WTC11 (cell line): ENCODE measurements around the gene RIMKLB. TPM values are rescaled to one million over a fixed set of nuclear protein-coding genes. Genes with fewer than 3 reads are reported as not detected.

Source experiments
- ATAC-seq: fragments of 200-7000 bp; cut with Tn5 transposase; 2 replicates; pipeline ENCODE4 v1.10.0; 2021; ENCODE audit warnings: mild to moderate bottlenecking, moderate library complexity
- CTCF ChIA-PET: fragments of 300-600 bp; sonication (Branson Sonifier 250); formaldehyde crosslinking; loops from one replicate; lab custom pipeline; 2021; ENCODE audit warnings: antibody characterized with exemption; lab: Charles Lee
- POLR2A ChIA-PET: fragments of 350-600 bp; sonication (Branson Sonifier 250); formaldehyde crosslinking; loops from one replicate; lab custom pipeline; 2021; ENCODE audit warnings: antibody characterized with exemption; lab: Charles Lee
- DNase-seq: peaks from one replicate; pipeline ENCODE4 v3.0.0; 2021; ENCODE audit warnings: low spot score
- H3K27ac Mint-ChIP-seq: 2 replicates; pipeline ENCODE4 v1.8.0; 2021; ENCODE audit warnings: mixed read lengths
- H3K27me3 Mint-ChIP-seq: 2 replicates; pipeline ENCODE4 v1.8.0; 2021; ENCODE audit warnings: low read depth, mild to moderate bottlenecking, moderate library complexity, mixed read lengths
- H3K36me3 Mint-ChIP-seq: 2 replicates; pipeline ENCODE4 v1.8.0; 2021; ENCODE audit warnings: mixed read lengths
- H3K4me1 Mint-ChIP-seq: 2 replicates; pipeline ENCODE4 v1.8.0; 2022; ENCODE audit warnings: mixed read lengths
- H3K4me3 Mint-ChIP-seq: 2 replicates; pipeline ENCODE4 v1.8.0; 2021; ENCODE audit warnings: mild to moderate bottlenecking, moderate library complexity, mixed read lengths
- H3K9me3 Mint-ChIP-seq: 2 replicates; pipeline ENCODE4 v1.8.0; 2021; ENCODE audit warnings: mixed read lengths
- E2F1 ChIP-seq: sonication (generic); formaldehyde crosslinking; IDR thresholded peaks from 2 replicates; pipeline ENCODE4 v1.8.0; 2022; ENCODE audit warnings: mild to moderate bottlenecking, missing genetic modification reagents
- E2F5 ChIP-seq: sonication (generic); formaldehyde crosslinking; IDR thresholded peaks from 2 replicates; pipeline ENCODE4 v1.8.1; 2022; ENCODE audit warnings: mild to moderate bottlenecking, moderate library complexity, missing genetic modification reagents
- ETV6 ChIP-seq: sonication (generic); formaldehyde crosslinking; IDR thresholded peaks from 2 replicates; pipeline ENCODE4 v1.8.1; 2022; ENCODE audit warnings: mild to moderate bottlenecking, missing genetic modification reagents
- FOXJ3 ChIP-seq: sonication (generic); formaldehyde crosslinking; IDR thresholded peaks from 2 replicates; pipeline ENCODE4 v1.9.0; 2021; ENCODE audit warnings: missing genetic modification reagents, mild to moderate bottlenecking, borderline replicate concordance
- GTF2I ChIP-seq: fragments of 250-450 bp; sonication (Bioruptor Pico); conservative IDR thresholded peaks from 2 replicates; pipeline ENCODE4 v1.4.0; 2021; ENCODE audit warnings: mild to moderate bottlenecking
- MYBL2 ChIP-seq: sonication (generic); formaldehyde crosslinking; IDR thresholded peaks from 2 replicates; pipeline ENCODE4 v1.8.1; 2023; ENCODE audit warnings: mild to moderate bottlenecking, moderate library complexity, missing genetic modification reagents
- NFATC4 ChIP-seq: fragments of 250-450 bp; sonication (Bioruptor Pico); IDR thresholded peaks from 2 replicates; pipeline ENCODE4 v1.9.0; 2021; ENCODE audit warnings: mild to moderate bottlenecking
- NFYB ChIP-seq: sonication (generic); formaldehyde crosslinking; conservative IDR thresholded peaks from 2 replicates; pipeline ENCODE4 v1.8.0; 2022; ENCODE audit warnings: low read depth, missing genetic modification reagents
- NR1H2 ChIP-seq: sonication (generic); formaldehyde crosslinking; IDR thresholded peaks from 2 replicates; pipeline ENCODE4 v1.9.0; 2021; ENCODE audit warnings: mild to moderate bottlenecking, moderate library complexity, missing genetic modification reagents
- USF1 ChIP-seq: sonication (generic); formaldehyde crosslinking; IDR thresholded peaks from 2 replicates; pipeline ENCODE4 v1.8.0; 2022; ENCODE audit warnings: mild to moderate bottlenecking, missing genetic modification reagents
- ZNF219 ChIP-seq: sonication (generic); formaldehyde crosslinking; IDR thresholded peaks from 2 replicates; pipeline ENCODE4 v1.8.0; 2023; ENCODE audit warnings: missing genetic modification reagents, mild to moderate bottlenecking, borderline replicate concordance
- ZNF425 ChIP-seq: fragments of 250-450 bp; sonication (Bioruptor Pico); conservative IDR thresholded peaks from 2 replicates; pipeline ENCODE4 v1.9.0; 2021; ENCODE audit warnings: mild to moderate bottlenecking
- total RNA-seq: library from RNA; stranded (reverse); gene quantifications from 3 replicates; pipeline ENCODE4 v1.2.3, GENCODE V29; 2021
- TF ChIP-seq, protein P1 (sequence below): sonication (generic); formaldehyde crosslinking; IDR thresholded peaks from 2 replicates; pipeline ENCODE4 v1.8.1; 2022; ENCODE audit warnings: missing genetic modification reagents, borderline replicate concordance
- TF ChIP-seq, protein P2 (sequence below): sonication (generic); formaldehyde crosslinking; IDR thresholded peaks from 2 replicates; pipeline ENCODE4 v1.8.0; 2023; ENCODE audit warnings: missing genetic modification reagents, mild to moderate bottlenecking, borderline replicate concordance
- TF ChIP-seq, protein P3 (sequence below): fragments of 250-450 bp; sonication (Bioruptor Pico); IDR thresholded peaks from 2 replicates; pipeline ENCODE4 v1.8.0; 2021; ENCODE audit warnings: mild to moderate bottlenecking
- TF ChIP-seq, protein P4 (sequence below): sonication (generic); formaldehyde crosslinking; IDR thresholded peaks from 2 replicates; pipeline ENCODE4 v1.8.1; 2023; ENCODE audit warnings: mild to moderate bottlenecking, missing genetic modification reagents, borderline replicate concordance

RIMKLB gene
- total RNA-seq, 1 experiment from 2014 or later: 106 TPM

DNA sequence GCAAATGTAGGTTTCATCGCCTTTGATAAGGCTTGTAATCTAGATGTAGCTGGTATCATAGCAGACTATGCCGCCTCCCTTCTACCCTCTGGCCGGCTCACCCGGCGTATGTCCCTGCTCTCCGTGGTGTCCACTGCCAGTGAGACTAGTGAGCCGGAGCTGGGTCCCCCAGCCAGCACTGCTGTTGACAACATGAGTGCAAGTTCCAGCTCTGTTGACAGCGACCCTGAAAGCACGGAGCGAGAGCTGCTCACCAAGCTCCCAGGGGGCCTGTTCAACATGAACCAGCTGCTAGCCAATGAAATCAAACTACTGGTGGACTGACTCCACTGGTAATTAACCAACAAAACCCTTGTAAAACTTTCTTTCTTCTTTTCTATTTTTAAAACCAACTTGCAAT is 75.7 kb downstream of the RIMKLB start:
- Mint-ChIP-seq H3K27ac (peak overlapping the region; percentile 14), H3K9me3 (no peaks in the 10 kb centered on the region), H3K27me3 (no peaks in the 10 kb centered on the region), H3K36me3 (peaks cover 24% of the 10 kb centered on the region), H3K4me1 (peaks cover 43% of the 10 kb centered on the region), H3K4me3 (no peak overlapping the region)
- TF ChIP-seq ZNF219 (CRISPR knock-in tag) (no peak), MYBL2 (no peak), NFYB (CRISPR knock-in tag) (no peak), GTF2I (CRISPR knock-in tag) (no peak), USF1 (no peak), ETV6 (CRISPR knock-in tag) (no peak), ZNF425 (CRISPR knock-in tag) (no peak), NR1H2 (no peak)
- TF ChIP-seq, protein P1, sequence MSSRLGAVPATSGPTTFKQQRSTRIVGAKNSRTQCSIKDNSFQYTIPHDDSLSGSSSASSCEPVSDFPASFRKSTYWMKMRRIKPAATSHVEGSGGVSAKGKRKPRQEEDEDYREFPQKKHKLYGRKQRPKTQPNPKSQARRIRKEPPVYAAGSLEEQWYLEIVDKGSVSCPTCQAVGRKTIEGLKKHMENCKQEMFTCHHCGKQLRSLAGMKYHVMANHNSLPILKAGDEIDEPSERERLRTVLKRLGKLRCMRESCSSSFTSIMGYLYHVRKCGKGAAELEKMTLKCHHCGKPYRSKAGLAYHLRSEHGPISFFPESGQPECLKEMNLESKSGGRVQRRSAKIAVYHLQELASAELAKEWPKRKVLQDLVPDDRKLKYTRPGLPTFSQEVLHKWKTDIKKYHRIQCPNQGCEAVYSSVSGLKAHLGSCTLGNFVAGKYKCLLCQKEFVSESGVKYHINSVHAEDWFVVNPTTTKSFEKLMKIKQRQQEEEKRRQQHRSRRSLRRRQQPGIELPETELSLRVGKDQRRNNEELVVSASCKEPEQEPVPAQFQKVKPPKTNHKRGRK (CRISPR knock-in tag): no peak
- TF ChIP-seq, protein P2, sequence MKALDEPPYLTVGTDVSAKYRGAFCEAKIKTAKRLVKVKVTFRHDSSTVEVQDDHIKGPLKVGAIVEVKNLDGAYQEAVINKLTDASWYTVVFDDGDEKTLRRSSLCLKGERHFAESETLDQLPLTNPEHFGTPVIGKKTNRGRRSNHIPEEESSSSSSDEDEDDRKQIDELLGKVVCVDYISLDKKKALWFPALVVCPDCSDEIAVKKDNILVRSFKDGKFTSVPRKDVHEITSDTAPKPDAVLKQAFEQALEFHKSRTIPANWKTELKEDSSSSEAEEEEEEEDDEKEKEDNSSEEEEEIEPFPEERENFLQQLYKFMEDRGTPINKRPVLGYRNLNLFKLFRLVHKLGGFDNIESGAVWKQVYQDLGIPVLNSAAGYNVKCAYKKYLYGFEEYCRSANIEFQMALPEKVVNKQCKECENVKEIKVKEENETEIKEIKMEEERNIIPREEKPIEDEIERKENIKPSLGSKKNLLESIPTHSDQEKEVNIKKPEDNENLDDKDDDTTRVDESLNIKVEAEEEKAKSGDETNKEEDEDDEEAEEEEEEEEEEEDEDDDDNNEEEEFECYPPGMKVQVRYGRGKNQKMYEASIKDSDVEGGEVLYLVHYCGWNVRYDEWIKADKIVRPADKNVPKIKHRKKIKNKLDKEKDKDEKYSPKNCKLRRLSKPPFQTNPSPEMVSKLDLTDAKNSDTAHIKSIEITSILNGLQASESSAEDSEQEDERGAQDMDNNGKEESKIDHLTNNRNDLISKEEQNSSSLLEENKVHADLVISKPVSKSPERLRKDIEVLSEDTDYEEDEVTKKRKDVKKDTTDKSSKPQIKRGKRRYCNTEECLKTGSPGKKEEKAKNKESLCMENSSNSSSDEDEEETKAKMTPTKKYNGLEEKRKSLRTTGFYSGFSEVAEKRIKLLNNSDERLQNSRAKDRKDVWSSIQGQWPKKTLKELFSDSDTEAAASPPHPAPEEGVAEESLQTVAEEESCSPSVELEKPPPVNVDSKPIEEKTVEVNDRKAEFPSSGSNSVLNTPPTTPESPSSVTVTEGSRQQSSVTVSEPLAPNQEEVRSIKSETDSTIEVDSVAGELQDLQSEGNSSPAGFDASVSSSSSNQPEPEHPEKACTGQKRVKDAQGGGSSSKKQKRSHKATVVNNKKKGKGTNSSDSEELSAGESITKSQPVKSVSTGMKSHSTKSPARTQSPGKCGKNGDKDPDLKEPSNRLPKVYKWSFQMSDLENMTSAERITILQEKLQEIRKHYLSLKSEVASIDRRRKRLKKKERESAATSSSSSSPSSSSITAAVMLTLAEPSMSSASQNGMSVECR: no peak
- TF ChIP-seq, protein P3, sequence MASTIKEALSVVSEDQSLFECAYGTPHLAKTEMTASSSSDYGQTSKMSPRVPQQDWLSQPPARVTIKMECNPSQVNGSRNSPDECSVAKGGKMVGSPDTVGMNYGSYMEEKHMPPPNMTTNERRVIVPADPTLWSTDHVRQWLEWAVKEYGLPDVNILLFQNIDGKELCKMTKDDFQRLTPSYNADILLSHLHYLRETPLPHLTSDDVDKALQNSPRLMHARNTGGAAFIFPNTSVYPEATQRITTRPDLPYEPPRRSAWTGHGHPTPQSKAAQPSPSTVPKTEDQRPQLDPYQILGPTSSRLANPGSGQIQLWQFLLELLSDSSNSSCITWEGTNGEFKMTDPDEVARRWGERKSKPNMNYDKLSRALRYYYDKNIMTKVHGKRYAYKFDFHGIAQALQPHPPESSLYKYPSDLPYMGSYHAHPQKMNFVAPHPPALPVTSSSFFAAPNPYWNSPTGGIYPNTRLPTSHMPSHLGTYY (CRISPR knock-in tag): no peak
- CTCF ChIA-PET: interaction anchor here (0.6 to 3.0 kb wide), 3 partner anchors 50 to 92 kb away, joined by 3 to 10 read pairs (median 4); no protein-coding TSS in a partner anchor
- no peak for ATAC-seq
- DNase-seq: no peak
- POLR2A ChIA-PET: no interaction called here

DNA sequence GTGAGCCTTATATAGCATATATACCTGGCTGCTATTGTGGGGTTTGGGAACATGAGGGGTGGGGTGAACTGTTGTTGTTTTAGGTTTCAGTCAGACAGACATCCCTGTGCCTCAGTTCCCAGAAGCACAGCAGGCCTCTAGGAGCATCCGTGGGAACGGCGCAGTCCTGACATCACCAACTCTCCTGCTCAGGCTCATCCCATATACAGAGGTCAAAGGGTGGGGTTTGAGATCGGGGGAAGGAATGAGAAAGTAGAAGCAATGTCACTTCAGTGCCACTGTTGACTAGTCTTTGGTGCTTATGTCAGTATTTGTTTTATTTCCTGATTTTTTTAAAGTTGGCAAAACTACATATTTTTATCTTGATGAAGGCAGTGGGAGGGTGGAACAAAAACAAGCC is 81.5 kb downstream of the RIMKLB start:
- POLR2A ChIA-PET: no interaction called here
- Mint-ChIP-seq H3K9me3 (no peaks in the 10 kb centered on the region), H3K4me1 (peaks cover 43% of the 10 kb centered on the region), H3K36me3 (peaks cover 24% of the 10 kb centered on the region), H3K27me3 (no peaks in the 10 kb centered on the region), H3K27ac (peak overlapping the region; percentile 51), H3K4me3 (no peak overlapping the region)
- CTCF ChIA-PET: interaction anchor here (1.6 to 2.1 kb wide), 2 partner anchors 44 to 81 kb away, joined by 5 to 15 read pairs; no protein-coding TSS in a partner anchor
- ATAC-seq (no peak), DNase-seq (no peak)
- TF ChIP-seq E2F1 (CRISPR knock-in tag) (no peak), FOXJ3 (CRISPR knock-in tag) (no peak), GTF2I (CRISPR knock-in tag) (no peak), E2F5 (CRISPR knock-in tag) (no peak), ZNF219 (CRISPR knock-in tag) (no peak), NFATC4 (CRISPR knock-in tag) (no peak)
- TF ChIP-seq, protein P4, sequence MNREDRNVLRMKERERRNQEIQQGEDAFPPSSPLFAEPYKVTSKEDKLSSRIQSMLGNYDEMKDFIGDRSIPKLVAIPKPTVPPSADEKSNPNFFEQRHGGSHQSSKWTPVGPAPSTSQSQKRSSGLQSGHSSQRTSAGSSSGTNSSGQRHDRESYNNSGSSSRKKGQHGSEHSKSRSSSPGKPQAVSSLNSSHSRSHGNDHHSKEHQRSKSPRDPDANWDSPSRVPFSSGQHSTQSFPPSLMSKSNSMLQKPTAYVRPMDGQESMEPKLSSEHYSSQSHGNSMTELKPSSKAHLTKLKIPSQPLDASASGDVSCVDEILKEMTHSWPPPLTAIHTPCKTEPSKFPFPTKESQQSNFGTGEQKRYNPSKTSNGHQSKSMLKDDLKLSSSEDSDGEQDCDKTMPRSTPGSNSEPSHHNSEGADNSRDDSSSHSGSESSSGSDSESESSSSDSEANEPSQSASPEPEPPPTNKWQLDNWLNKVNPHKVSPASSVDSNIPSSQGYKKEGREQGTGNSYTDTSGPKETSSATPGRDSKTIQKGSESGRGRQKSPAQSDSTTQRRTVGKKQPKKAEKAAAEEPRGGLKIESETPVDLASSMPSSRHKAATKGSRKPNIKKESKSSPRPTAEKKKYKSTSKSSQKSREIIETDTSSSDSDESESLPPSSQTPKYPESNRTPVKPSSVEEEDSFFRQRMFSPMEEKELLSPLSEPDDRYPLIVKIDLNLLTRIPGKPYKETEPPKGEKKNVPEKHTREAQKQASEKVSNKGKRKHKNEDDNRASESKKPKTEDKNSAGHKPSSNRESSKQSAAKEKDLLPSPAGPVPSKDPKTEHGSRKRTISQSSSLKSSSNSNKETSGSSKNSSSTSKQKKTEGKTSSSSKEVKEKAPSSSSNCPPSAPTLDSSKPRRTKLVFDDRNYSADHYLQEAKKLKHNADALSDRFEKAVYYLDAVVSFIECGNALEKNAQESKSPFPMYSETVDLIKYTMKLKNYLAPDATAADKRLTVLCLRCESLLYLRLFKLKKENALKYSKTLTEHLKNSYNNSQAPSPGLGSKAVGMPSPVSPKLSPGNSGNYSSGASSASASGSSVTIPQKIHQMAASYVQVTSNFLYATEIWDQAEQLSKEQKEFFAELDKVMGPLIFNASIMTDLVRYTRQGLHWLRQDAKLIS (CRISPR knock-in tag): no peak
